NCI-H1092 treated with DMSO at 0.1 percent for 48 hours (cell line): ENCODE data around the gene DSN1.
"Not testable (repeated sequence)": the region's sequence is repeated elsewhere in the genome, so short reads cannot be mapped to it uniquely, and the experiment has no call there.

Experiments
- DNase-seq: peaks from one replicate; lab custom pipeline; 2025; lab: John Stamatoyannopoulos, UW

The DSN1 gene

GRCh38 chr20:36773597-36774390 lies at the start of gene DSN1:
Gene DSN1 (minus strand): TSS chr20:36773763. CDS start chr20:36771458, 2,305 bp downstream.
- peak; percentile 97 for DNase-seq

DNA sequence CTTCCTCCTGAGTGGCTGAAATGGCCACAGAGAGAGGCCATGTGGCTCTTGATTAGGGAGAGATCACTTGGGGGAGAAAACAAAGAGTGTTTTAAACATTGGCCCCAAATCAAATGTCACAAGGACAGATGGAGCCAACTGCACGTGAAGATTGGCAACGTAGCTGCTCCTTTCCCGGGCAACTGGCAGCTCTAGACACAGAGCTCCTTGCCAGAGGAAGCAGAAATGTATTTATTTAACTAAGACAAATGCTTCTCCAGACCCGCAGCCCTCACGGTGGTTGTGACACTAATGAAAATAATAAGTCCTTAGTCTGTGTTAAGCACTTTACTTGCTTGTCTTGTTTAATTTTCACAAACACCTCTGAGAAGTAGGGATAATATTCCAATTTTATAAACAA lies 49.6 kb upstream of the DSN1 start:
- peak; percentile 38 for DNase-seq

GRCh38 chr20:36821964-36822437 lies 48.4 kb upstream of the DSN1 start:
- DNase-seq, result no peak

DNA sequence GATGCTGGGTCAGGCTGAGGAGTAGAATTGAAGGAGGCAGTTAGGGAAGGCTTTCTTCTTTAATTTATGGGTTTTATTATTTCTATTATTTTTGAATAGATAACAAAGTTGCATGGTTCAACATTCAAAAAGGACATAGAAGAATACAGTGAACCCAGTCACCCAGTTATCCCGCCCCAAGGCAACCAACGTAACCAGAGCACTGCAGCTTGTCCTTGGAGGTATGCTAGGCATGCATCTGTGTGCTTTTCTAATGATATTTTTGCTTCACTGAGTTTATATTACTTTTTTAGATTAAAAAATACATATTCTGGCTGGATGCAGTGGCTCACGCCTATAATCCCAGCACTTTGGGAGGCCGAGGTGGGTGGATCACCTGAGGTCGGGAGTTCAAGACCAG lies 47.4 kb upstream of the DSN1 start:
- DNase-seq, result no peak

- no peak for DNase-seq
Measured at GRCh38 chr20:36820073-36820472, 46.5 kb upstream of the DSN1 start.

GRCh38 chr20:36819659-36820058 lies 46.1 kb upstream of the DSN1 start:
- DNase-seq, result peak; percentile 16

GRCh38 chr20:36818861-36819260 lies 45.3 kb upstream of the DSN1 start:
- no peak for DNase-seq

DNA sequence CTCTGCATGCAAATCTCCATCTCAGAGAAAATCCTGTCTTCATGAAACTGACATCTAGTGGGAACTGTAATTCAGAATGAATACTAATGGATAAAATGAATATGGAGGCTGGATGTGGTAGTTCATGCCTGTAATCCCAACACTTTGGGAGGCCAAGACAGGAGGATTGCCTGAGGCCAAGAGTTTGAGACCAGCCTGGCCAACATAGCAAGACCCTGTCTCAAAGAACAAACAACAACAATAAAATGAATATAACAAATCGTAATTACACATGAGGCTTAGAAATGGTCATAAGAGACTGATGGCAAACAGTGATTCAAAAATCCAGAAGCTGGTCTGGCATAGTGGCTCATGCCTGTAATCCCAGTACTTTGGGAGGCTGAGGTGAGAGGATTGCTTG lies 44.6 kb upstream of the DSN1 start:
- no peak for DNase-seq

DNA sequence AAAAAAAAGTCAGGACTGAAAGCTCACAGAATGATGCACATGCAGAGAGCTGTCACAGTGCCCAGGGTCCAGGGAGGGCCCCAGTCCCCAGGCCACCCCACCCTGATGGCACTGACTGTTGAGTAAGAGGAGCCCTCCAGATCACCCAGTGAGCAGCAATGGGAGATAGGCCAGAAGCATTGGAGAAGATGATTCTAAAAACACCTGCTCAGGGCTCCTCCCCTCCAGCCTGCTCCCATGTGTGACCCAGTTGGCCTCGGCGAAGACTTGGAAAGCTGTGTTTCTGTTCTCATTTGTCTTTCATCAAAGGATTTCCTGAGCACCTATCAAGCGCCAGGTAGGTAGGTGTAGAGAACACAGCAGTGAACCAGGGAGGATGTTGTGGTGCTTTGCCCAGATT lies 43.9 kb upstream of the DSN1 start:
- no peak for DNase-seq

DNA sequence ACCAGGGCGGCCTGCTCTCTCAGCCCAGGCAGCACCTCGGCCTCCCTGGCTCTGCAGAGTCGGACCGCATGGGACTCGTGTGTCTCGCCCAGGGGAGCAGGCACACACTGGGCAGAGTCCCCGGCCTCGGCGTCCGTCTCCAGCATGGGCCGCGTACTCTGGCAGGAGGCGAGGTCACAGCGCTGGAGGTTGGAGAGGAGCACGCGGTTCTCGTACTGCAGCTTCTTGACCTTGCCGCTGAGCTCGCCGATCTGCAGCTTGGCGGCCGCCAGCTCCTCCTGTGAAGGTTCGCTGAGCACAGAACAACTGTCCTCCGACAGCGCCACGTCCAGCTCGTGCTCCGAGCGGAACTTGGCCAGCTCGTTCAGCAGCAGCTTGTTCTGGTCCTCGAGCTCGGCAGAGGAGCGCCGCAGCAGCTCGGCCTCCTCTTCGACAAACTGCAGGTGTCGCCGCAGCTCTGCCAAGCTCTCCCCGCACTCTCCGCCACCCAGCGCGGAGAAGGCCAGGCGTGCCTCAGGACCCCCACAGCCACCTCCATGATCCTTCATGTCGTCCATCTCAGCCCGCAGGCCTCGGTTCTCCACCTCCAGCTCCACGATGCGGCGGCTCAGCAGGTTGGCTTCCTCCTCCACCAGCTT lies 42.0 kb upstream of the DSN1 start:
- DNase-seq, result no peak

DNA sequence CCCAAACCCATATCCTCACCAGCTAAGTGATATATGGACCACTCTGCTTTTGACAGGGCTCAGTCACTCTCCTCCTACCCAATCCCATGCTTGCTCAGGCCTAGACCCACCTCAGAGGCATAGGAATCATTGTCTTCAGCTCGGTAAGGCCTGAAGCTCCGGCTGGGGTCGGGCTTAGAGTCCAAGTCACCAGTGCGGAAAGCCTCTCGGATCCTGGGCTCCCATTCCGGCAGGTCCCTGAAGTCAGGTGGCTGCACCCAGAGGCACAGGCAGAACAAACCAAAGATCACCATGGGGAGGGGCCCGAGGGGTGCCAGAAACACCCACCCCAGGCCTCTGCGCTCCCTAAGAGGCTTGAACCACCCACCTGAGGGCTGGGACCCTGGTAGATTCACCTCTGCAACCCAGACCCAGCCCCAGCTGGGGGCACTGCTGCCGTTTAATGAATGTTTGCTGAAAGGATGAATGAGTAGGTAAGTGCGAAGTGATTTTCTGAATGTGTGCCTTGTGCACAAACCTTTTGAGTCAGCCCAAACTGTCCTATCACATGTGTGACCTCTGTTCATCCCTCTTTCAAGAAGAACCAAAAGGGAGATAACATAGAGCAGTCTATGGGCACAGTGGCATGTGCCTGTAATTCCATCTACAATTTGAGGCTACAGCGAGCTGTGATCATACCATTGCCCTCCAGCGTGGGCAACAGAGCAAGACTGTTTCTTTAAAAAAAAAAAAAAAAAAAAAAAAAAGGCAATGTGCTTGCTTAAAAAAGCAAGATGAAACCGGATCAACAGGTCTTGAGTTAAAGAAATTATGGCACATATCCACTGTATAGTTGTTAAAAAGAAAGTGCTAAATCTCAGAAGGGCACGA lies 39.3 kb upstream of the DSN1 start:
- DNase-seq, result no peak

DNA sequence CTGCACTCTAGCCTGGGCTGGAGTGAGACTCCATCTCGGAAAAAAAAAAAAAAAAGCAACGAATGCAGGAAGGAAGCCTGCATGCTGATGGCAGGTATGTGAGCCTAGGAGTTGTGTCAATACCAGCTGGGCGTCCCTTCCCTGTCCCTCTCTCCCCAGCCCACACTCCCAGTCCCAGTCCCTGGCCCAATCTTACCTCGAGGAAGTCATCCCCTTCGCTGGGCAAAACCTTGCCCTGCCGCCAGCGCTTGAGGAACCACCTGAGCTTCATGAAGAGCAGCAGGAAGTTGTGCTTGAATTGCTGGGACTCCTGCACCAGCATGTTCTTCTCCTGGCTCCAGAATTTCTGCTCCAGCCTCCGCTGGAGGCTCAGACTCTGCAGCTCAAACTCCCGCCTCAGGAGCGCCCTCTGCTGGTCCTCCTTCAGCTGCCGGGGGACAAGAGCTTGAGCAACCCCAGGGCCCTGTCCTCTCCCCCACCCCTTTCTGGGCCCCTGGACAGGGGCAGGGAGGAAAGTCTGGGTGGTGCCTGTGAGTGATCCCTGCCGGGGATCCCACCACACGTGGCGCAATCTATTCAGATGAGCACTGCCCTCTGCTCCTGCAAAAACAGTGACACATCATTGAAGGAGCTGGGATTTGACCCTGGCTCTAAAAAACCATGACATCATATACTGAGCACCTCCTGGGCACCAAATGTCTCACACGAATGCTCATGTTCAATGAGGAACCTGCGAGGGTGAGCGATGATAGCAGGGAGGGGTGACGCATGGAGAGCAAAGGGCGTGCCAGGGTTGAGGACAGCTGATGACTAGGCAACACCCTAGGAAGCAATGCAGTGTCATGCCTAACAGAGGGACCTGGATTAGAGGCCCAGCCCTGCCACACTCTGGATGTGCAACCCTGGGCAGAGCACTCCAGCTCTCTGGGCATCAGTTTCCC lies 35.0 kb upstream of the DSN1 start:
- DNase-seq, result no peak

DNA sequence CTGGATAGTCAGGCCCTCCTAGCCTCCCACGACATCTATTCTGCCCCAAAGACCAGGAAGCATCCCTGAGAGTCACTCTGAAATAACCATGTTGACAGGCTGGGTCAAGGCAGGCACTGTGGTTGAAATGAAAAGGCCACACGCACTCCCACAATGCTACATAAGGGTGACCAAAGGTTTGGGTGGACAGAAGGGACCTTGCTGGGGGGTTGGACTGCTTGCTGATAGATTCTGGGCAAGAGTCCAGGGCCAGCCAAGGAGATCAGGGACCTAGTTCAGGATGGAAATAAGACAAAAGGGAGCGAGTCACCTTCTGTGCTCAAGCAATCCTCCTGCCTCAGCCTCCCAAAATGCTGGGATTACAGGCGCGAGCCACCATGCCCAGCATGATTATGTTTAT lies 32.5 kb upstream of the DSN1 start:
- DNase-seq, result no peak

GRCh38 chr20:36805396-36805795 lies 31.8 kb upstream of the DSN1 start:
- no peak for DNase-seq

DNA sequence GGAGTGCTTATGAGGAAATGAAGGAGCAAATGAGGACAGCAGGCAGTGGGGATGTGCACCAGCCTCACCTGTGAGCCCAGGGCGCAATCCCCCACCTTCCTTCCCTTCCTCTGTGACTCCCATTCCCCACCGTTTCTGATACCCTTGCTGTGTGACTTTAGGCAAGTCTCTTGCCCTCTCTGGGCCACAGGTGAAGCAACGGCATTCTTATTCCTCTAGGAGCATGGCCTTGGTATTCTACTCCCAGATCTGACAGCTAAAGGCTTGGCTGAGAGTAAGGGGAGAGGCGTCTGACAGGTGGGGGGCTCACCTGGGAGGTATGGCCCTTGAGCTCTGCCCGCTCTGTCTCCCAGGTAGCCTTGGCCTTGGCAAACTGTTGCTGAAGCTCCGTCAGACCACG lies 30.9 kb upstream of the DSN1 start:
- no peak for DNase-seq

GRCh38 chr20:36802326-36803222 lies 29.0 kb upstream of the DSN1 start:
- DNase-seq, result no peak

- no peak for DNase-seq
Measured at GRCh38 chr20:36800410-36800809, 26.8 kb upstream of the DSN1 start.

- not testable (repeated sequence) for DNase-seq
Measured at GRCh38 chr20:36799313-36799712, 25.8 kb upstream of the DSN1 start.

DNA sequence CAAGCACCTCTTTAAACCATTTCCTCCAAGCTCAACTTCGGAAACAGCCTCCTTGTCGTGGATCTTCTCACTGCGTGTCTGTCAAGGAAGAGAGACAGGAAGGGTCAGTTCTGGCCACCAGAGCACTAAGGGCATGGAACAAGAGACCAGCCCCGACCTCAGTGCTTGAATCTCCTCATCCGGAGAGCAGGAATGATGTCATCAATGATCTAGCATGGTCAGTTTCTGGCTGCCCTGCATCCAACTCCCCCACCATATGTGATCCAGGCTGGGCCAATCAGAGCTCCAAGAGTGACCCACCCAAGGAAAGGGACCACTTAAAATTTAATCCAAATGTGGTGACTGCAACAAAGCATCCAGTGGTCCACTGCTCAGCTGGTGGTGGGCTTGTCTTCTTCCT lies 23.3 kb upstream of the DSN1 start:
- no peak for DNase-seq

DNA sequence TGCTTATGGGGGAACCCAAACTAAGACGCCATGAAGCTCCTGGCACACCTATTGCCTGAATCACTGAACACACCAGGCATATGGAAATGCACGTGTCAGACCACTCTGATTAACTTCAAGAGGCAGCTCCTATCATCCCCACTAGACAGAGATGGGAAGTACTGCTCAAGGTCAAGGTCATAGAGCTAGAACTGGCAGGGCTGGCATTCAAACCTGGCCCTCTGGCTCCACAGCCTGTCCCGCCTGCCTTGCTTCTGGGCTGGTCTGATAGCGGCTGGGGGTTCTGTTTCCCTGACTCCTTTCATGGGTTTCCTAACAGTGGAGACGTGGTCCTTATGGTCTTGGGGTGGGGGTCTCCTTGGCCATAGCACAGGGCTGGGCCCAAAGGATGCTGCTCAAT lies 22.6 kb upstream of the DSN1 start:
- no peak for DNase-seq
